Activated CD4-positive, alpha-beta T cell treated with anti-CD3 and anti-CD28 coated beads, Interleukin-2, amount 10 ng/mL, durations not matched to agents 7 days and 5 days (primary cell): Measurements from ENCODE around the gene VSTM2B. TPM values are rescaled to one million over a fixed set of nuclear protein-coding genes. Genes with fewer than 3 reads are reported as not detected.
"Not testable (repeated sequence)": the region's sequence is repeated elsewhere in the genome, so short reads cannot be mapped to it uniquely, and the experiment has no call there.

Source experiments
- CTCF ChIA-PET: fragments of 350-600 bp; sonication (Branson Sonifier 250); formaldehyde crosslinking; loops from one replicate; lab custom pipeline; 2021; ENCODE audit warnings: antibody characterized with exemption; lab: Charles Lee
- POLR2A ChIA-PET: fragments of 350-600 bp; sonication (Branson Sonifier 250); formaldehyde crosslinking; loops from one replicate; lab custom pipeline; 2021; ENCODE audit warnings: antibody characterized with exemption; lab: Charles Lee
- DNase-seq: peaks from one replicate; pipeline ENCODE4 v3.0.0-alpha.2; 2020
- H3K27ac Mint-ChIP-seq: one replicate; pipeline ENCODE4 v1.8.0; 2021; ENCODE audit warnings: mild to moderate bottlenecking, moderate library complexity, mixed read lengths
- H3K27me3 Mint-ChIP-seq: one replicate; pipeline ENCODE4 v1.8.0; 2021; ENCODE audit warnings: mixed read lengths
- H3K36me3 Mint-ChIP-seq: one replicate; pipeline ENCODE4 v1.8.0; 2021; ENCODE audit warnings: low read depth, mixed read lengths
- H3K4me1 Mint-ChIP-seq: one replicate; pipeline ENCODE4 v1.8.0; 2021; ENCODE audit warnings: mixed read lengths
- H3K4me3 Mint-ChIP-seq: one replicate; pipeline ENCODE4 v1.8.0; 2021; ENCODE audit warnings: mild to moderate bottlenecking, moderate library complexity, mixed read lengths
- H3K9me3 Mint-ChIP-seq: one replicate; pipeline ENCODE4 v1.8.0; 2021; ENCODE audit warnings: mixed read lengths
- total RNA-seq, 2 experiments: library from RNA; stranded (reverse); gene quantifications; one replicate each; pipeline ENCODE4 v1.2.3, GENCODE V29; 2021

VSTM2B gene
- total RNA-seq, 2 experiments from 2014 or later, result not detected

- ChIA-PET CTCF (no interaction called here), POLR2A (no interaction called here)
- H3K4me3 Mint-ChIP-seq, result no peak overlapping the region
- no peak for DNase-seq
- no peaks in the 10 kb centered on the region for H3K4me1 Mint-ChIP-seq
- H3K9me3 Mint-ChIP-seq, result peaks cover 10% of the 10 kb centered on the region
- H3K27ac Mint-ChIP-seq, result no peak overlapping the region
- H3K27me3 Mint-ChIP-seq, result peaks cover 11% of the 10 kb centered on the region
- no peaks in the 10 kb centered on the region for H3K36me3 Mint-ChIP-seq
Measured at GRCh38 chr19:29549105-29550070, 23.6 kb downstream of the VSTM2B start.

- no peak overlapping the region for H3K27ac Mint-ChIP-seq
Measured at GRCh38 chr19:29550896-29551295, 25.1 kb downstream of the VSTM2B start.

GRCh38 chr19:29551774-29552173 lies 26.0 kb downstream of the VSTM2B start:
- DNase-seq, result no peak
- POLR2A ChIA-PET, result no interaction called here
- H3K9me3 Mint-ChIP-seq, result peaks cover 18% of the 10 kb centered on the region
- peaks cover 24% of the 10 kb centered on the region for H3K27me3 Mint-ChIP-seq
- H3K4me3 Mint-ChIP-seq, result no peak overlapping the region
- CTCF ChIA-PET, result no interaction called here
- H3K4me1 Mint-ChIP-seq, result no peaks in the 10 kb centered on the region
- no peak overlapping the region for H3K27ac Mint-ChIP-seq
- H3K36me3 Mint-ChIP-seq, result no peaks in the 10 kb centered on the region

More at GRCh38 chr19:29550896-29551295, 25.1 kb downstream of the VSTM2B start:
- CTCF ChIA-PET, result no interaction called here
- H3K36me3 Mint-ChIP-seq, result no peaks in the 10 kb centered on the region
- POLR2A ChIA-PET, result no interaction called here
- no peaks in the 10 kb centered on the region for H3K4me1 Mint-ChIP-seq
- H3K27me3 Mint-ChIP-seq, result peaks cover 23% of the 10 kb centered on the region
- H3K4me3 Mint-ChIP-seq, result no peak overlapping the region
- no peak for DNase-seq
- peaks cover 15% of the 10 kb centered on the region for H3K9me3 Mint-ChIP-seq

- no peaks in the 10 kb centered on the region for H3K36me3 Mint-ChIP-seq
- ChIA-PET CTCF (interaction anchor here (1.0 kb wide), 1 partner anchor 15 kb away, joined by 3 read pairs; no protein-coding TSS in a partner anchor), POLR2A (no interaction called here)
- DNase-seq, result no peak
- no peak overlapping the region for H3K27ac Mint-ChIP-seq
- H3K4me1 Mint-ChIP-seq, result no peaks in the 10 kb centered on the region
- H3K27me3 Mint-ChIP-seq, result peaks cover 28% of the 10 kb centered on the region
- H3K4me3 Mint-ChIP-seq, result no peak overlapping the region
- peaks cover 18% of the 10 kb centered on the region for H3K9me3 Mint-ChIP-seq
Measured at GRCh38 chr19:29552454-29553280, 26.9 kb downstream of the VSTM2B start.

- H3K27ac Mint-ChIP-seq, result no peak overlapping the region
- no peaks in the 10 kb centered on the region for H3K4me1 Mint-ChIP-seq
- ChIA-PET CTCF (interaction anchor here (1.0 kb wide), 1 partner anchor 14 kb away, joined by 3 read pairs; no protein-coding TSS in a partner anchor), POLR2A (no interaction called here)
- H3K36me3 Mint-ChIP-seq, result no peaks in the 10 kb centered on the region
- peaks cover 22% of the 10 kb centered on the region for H3K9me3 Mint-ChIP-seq
- H3K27me3 Mint-ChIP-seq, result peaks cover 28% of the 10 kb centered on the region
- DNase-seq, result no peak
- H3K4me3 Mint-ChIP-seq, result no peak overlapping the region
Measured at GRCh38 chr19:29554149-29554548, 28.4 kb downstream of the VSTM2B start.

- H3K4me3 Mint-ChIP-seq, DNase-seq, H3K27ac Mint-ChIP-seq, H3K4me1 Mint-ChIP-seq, POLR2A ChIA-PET, H3K36me3 Mint-ChIP-seq, CTCF ChIA-PET: not testable (repeated sequence)
- Mint-ChIP-seq H3K27me3 (peaks cover 24% of the 10 kb centered on the region), H3K9me3 (peaks cover 19% of the 10 kb centered on the region)
Measured at GRCh38 chr19:29559110-29559509, 33.3 kb downstream of the VSTM2B start.

- ChIA-PET CTCF (no interaction called here), POLR2A (no interaction called here)
- Mint-ChIP-seq H3K36me3 (no peaks in the 10 kb centered on the region), H3K27me3 (peaks cover 22% of the 10 kb centered on the region), H3K27ac (no peak overlapping the region), H3K9me3 (peaks cover 19% of the 10 kb centered on the region), H3K4me1 (peaks cover 2% of the 10 kb centered on the region), H3K4me3 (no peak overlapping the region)
- no peak for DNase-seq
Measured at GRCh38 chr19:29559743-29560142, 33.9 kb downstream of the VSTM2B start.

GRCh38 chr19:29560313-29561075 lies 34.7 kb downstream of the VSTM2B start:
- Mint-ChIP-seq H3K4me3 (no peak overlapping the region), H3K4me1 (peaks cover 3% of the 10 kb centered on the region), H3K27me3 (peaks cover 20% of the 10 kb centered on the region), H3K36me3 (no peaks in the 10 kb centered on the region), H3K27ac (no peak overlapping the region), H3K9me3 (peaks cover 14% of the 10 kb centered on the region)
- ChIA-PET POLR2A (no interaction called here), CTCF (no interaction called here)
- DNase-seq, result no peak

GRCh38 chr19:29561601-29562000 lies 35.8 kb downstream of the VSTM2B start:
- CTCF ChIA-PET, result no interaction called here

GRCh38 chr19:29562299-29563297 lies 36.8 kb downstream of the VSTM2B start:
- no peaks in the 10 kb centered on the region for H3K36me3 Mint-ChIP-seq
- POLR2A ChIA-PET, result no interaction called here
- CTCF ChIA-PET, result no interaction called here

More at GRCh38 chr19:29561601-29562000, 35.8 kb downstream of the VSTM2B start:
- Mint-ChIP-seq H3K4me3 (no peak overlapping the region), H3K27me3 (peaks cover 18% of the 10 kb centered on the region), H3K27ac (no peak overlapping the region), H3K9me3 (peaks cover 12% of the 10 kb centered on the region), H3K36me3 (no peaks in the 10 kb centered on the region), H3K4me1 (peaks cover 3% of the 10 kb centered on the region)
- POLR2A ChIA-PET, result no interaction called here
- DNase-seq, result no peak

GRCh38 chr19:29563486-29564101 lies 37.8 kb downstream of the VSTM2B start:
- Mint-ChIP-seq H3K27me3 (peaks cover 14% of the 10 kb centered on the region), H3K4me1 (peaks cover 3% of the 10 kb centered on the region), H3K36me3 (no peaks in the 10 kb centered on the region), H3K4me3 (no peak overlapping the region), H3K9me3 (peaks cover 8% of the 10 kb centered on the region), H3K27ac (no peak overlapping the region)
- no peak for DNase-seq
- ChIA-PET POLR2A (no interaction called here), CTCF (no interaction called here)

More at GRCh38 chr19:29562299-29563297, 36.8 kb downstream of the VSTM2B start:
- H3K27me3 Mint-ChIP-seq, result peaks cover 14% of the 10 kb centered on the region
- no peak overlapping the region for H3K27ac Mint-ChIP-seq
- no peak for DNase-seq
- no peak overlapping the region for H3K4me3 Mint-ChIP-seq
- peaks cover 11% of the 10 kb centered on the region for H3K9me3 Mint-ChIP-seq
- peaks cover 3% of the 10 kb centered on the region for H3K4me1 Mint-ChIP-seq
